GM21723 (cell line): Measurements from ENCODE around the gene ADARB2.

Source experiments
- ATAC-seq: cut with Tn5 transposase; IDR thresholded peaks from one replicate; pipeline ENCODE4 v1.9.1; 2021; ENCODE audit warnings: mild to moderate bottlenecking, moderate library complexity; ENCODE audit not compliant: unreplicated experiment

Gene ADARB2

DNA sequence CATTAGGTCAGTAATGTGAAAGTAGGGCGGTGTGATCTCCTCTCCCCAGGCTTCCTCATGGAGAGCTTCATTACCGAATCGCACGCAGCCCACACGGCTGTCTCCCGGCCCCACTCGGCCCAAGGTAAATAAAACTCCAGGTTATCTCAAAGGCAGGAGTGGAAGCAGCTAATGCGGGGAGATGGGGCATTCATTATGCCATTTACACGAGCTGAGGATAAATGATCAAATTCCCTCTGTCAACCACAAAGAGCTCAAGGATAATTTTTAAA, 93.5 kb downstream of the ADARB2 start:
- no peak for ATAC-seq

DNA sequence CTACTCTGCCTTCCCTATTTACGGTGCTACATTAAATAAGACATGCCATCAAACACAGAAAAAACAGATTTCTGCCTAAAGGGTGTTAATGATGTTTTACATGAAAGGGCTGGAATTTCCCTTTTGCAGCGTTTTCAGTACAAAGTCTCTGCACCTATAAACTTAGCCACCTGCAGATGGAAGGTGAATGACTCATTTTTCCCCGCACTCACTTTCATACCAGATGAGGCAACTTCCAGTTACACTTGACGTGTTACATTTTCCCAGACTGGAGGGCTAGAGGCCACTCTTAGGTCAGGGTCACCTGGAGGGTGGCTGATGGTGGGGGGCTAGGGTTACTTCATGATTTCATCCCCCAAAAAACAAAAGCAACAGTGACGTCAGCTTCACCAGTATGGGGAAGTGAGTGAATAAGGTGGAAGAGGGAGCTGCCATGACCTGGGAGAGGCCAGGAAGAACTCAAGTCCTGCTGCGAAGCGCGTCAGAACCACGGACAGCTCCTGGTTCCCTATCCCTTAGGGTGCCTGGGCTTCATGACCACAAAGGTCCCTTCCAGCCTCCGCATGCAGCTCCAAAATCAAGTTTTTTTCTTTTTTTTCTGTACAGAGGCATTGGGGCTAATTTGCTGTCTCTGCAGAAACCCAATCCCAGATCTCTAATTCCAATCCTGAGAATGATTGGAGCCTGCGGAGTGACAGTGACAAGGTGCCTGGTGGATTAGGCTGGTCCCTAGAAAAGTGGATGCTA, 94.0 kb downstream of the ADARB2 start:
- no peak for ATAC-seq

DNA sequence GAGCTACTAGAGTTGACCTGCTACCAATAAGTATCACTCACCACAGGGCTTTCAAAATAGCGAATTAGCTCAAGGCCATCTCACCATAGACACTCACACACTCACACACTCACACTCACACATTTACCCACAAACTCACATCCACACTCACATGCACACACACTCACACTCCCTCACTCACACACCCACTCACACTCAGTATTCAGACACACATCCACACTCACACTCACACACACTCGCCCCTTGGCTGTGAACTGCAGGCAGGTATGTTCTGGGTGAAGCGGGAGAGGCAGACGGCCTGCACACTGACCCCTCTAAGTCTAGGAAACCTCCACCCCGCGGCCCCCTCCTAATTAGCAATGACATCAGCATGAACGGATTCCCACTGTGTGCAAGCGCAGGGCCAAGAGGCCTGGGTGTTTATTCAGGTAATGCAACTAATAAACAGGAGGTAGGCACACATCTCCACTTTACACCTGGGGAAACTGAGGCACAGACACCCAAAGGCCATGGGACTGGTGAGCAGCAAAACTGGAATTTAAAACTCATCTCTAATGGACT, 94.6 kb downstream of the ADARB2 start:
- no peak for ATAC-seq

DNA sequence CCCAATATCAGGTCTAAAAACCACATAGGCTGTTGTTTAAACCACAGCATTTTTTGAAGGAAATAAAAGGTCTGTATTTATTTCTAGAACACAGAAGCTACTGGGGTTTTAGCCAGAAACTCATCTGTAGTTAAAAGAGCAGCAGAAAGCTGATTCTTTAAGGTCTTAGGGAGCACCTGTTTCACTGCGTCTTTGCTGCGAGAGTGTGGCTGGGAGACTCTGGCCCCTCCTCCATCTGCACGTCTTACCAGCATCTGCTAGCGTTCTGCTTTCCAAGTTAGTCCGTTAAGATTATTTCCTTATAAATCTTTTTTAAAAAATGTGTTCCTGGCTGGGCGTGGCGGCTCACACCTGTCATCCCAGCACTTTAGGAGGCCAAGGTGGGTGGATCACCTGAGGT, 95.9 kb downstream of the ADARB2 start:
- ATAC-seq: no peak

DNA sequence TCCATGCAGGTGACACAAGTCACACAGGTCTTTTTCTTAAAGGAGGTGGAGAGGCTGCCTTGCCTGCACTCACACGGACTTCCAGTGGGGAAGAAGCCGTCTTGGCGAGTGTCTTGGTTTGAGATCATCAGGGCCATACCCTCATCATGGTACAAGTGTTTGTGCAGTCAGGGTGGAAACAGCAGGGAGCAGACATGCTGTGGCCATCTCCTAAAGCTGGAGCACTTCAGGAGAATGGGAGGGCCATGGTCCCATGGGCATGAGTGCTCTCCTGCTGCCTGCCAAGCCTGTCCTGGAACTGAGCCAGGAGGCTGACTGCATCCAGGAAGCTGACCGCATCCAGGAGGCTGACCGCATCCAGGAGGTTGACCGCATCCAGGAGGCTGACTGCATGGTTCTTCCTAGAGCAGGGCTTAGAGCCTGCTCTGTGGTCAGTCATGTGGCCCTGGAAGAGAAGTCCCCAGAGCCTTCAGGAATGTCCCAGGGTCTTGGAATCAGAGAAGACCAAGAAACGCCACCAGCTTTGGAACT, 98.4 kb downstream of the ADARB2 start:
- no peak for ATAC-seq

DNA sequence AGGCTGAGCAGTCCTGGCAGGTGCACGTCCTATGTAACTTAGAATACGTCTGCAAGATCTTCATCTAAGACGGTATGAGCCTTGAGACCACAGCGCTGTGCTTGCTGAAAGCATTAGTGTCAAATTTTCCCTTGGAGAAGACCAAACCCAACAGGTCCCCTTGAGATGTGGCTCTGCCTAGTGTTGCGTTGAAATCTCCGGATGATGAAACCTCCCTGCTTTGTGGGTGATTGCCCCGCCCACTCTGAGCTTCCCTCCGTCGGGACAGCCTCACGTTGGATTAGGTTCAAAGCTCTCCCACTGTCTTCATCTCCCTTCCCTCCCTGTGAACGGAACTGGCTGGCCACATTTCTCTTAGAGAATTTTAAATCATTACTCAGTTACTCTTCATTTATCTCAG, 102.0 kb downstream of the ADARB2 start:
- no peak for ATAC-seq

DNA sequence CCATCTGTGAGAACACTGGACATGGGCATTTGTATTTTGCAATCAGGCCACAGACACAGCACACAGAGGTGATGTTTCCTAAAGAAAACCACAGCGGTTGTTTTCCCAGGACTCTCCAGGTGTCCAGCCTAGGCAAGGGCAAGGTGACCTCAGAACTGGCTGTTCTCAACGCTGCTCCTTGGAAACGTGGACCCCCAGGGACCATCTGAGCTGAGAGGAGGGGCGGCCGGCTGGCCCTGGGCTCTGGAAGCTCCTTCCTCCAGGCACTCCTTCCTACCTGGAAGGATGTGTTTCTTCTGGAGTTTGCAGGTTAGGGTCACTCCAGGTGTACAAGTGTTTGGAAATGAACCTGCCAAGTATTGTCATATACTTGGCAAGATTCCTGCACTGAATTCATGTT, 103.1 kb downstream of the ADARB2 start:
- ATAC-seq: no peak

DNA sequence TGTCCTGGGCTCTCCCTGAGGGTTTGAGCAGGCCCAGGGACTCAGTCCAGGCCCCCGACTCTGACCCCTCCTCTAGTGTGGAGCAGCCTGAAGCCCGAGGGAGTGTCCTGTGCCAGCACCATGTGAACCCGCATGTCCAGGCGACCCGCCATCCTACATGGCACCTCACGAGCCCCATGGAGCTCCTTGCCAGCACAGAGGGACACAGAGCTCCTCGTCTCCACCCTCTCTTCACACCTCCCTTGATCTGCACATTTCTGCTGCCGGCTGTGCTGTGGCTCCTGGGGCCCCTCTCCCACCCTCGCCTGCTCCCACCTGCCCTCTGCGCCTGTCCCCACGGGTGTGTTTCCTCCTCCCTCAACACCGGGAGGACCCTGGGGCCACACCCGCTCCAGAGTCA, 103.5 kb downstream of the ADARB2 start:
- ATAC-seq: no peak

DNA sequence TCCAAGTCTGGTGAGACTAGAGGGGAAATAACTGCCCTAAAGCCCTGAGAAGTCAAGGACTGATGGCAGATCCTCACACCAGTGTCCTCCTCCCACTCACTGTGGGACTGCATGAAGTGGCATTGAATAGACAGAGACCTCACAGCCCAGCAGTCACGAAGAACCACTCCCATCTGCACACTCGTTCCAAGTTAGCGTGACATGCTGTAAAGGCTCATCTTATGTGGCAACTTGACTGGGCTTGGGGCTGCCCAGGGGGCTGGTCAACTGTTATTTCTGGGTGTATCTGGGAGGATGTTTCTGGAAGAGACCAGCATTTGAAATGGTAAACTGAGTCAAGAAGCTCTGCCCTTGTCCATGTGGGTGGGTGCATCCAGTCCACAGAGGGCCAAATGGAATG, 104.7 kb downstream of the ADARB2 start:
- ATAC-seq: no peak

DNA sequence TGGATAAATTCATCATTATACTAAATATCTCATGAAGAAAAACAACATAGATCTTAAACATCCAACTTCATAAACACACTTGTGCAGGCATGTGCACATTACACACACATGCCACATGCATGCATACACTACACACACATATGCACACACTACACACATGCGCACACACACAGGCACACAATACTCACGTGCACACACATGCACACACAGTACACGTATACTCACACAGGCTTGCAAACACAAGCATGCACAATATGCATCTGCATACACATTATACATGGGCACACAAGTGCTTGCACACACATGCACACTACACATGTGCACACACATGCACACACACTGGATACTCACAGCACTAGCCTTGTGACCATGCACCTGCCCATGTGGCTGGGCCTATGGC, 105.2 kb downstream of the ADARB2 start:
- ATAC-seq: no peak

DNA sequence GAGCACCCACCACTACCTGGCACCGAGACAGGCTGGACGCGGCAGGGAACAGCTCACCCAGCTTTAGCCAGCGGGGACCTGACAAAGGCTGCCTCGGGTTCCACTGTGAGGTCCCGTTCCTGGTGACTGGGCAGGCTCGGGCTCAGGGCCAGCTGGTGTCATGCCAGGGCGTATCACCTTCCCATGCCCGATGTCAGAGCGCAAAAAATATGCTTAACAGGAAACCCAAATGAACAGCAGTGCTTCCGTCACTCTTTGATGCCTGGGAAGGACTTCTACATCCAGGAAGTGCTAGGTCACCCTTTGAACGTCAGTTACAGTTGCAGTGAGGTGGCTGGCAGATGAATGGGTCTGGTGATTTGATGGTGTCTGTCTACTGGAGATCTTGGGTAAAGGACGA, 106.0 kb downstream of the ADARB2 start:
- ATAC-seq: no peak

DNA sequence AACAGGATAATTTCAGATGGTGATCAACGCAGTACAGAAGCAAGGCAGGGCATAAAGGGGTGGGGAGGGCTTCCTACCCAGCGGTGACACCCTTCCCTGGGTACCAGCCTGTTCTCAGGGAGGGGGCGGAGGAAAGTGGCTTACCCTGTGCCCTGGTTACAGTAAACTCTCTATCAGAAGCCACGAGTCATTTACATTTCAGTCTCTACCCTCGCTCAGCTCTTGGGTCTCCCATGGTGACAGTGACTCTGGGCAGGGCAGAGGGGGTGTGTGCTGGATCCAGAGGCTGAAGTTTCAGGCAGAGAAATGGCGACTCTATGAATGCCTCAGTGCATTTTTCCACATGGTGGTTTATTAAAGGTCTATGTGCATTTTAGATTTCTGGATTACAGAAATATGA, 107.0 kb downstream of the ADARB2 start:
- ATAC-seq: no peak

DNA sequence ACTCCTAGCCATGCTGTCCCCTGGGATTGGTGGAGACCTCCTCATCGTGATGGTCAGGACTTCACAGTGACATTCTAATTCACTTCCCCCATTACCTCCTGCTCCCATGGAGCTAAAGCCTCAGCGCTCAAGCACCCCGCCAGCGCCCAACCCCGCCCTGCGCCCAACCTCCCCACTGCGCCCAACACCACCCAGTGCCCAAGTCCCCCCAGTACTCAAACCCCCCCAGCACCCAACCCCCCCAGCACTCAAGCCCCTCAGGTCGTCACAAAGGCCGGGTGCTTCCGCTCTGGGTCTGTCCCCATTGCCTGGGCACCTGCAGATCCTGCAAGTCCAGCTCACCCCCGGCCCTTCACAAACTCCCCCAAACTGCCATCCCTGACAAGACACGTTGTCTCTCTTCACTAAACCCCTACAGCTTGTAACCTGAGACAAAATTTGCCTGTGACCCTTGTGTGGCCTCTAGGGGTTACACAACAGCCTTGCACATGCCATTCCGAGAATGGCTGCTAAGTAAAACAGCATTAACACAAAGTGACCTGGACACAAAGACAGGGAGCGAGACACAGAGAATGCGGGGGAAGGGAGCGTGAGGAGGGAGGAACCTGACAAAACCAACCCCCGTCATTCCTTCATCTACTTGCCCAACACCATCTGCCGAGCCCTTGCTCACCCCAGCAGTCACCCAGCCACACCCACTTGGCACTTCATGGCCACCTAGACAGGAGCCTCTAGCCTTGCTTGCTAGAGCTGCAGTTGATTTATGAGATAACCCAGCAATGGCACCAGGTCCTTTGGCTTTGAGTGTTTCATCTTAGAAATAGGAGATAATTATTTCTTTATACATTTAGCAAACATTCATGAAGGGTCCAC, 107.8 kb downstream of the ADARB2 start:
- ATAC-seq: no peak

DNA sequence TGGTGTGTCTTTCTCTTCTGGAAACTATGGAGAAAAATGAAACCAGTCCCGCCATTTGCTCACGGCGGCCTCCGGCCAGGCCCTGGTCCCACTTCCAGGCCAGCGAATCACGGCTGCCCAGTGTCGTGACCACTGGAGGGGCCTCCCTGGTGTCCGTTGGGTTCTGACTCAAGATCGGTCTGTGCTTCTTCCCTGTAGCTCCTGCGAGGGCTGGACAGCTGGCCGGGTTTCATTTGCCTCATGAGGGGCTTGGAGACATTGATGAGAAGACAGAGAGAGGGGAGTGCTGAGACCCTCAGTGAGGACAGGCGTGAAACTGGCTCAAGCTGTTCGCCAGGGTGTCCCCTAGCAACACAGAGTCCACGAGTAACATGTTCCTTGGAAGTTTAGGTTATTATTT, 108.6 kb downstream of the ADARB2 start:
- no peak for ATAC-seq

DNA sequence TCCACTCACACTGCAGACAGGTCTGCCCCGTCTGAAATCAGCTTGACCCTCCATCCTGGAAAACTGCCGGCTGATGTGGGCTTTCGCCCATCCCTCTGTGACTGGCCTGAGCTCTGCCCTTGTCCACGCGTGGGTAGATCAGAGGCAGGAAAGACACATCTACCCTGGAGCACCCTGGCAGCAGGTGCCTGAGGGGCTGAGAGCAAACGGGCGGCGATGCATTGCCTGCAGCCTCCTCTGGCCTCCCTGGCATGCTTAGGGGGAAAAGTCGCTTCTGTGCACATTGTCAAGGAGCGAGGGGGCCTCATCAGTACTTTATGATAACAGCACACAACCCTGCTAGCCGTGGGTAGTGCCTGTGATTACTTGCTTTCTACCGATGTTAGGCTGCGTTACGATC, 109.4 kb downstream of the ADARB2 start:
- no peak for ATAC-seq

DNA sequence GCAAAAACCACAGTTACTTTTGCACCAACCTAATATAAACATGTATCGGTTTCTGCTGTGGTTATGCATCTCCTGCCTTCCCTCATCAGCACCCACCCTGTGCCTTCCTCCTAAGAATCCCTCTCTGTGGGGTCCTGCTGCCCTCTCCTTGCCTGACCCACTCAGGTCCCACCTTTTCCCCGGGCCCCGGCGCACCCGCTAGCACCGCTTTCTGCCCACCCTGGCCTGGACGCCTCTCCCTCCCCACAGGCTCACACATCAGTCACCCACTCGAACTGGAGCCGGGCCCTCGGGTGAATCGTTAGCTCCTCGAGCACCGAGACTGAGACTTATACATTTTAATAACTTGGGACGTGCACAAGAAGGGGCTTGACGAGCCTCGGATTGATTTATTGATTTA, 110.5 kb downstream of the ADARB2 start:
- ATAC-seq: no peak

DNA sequence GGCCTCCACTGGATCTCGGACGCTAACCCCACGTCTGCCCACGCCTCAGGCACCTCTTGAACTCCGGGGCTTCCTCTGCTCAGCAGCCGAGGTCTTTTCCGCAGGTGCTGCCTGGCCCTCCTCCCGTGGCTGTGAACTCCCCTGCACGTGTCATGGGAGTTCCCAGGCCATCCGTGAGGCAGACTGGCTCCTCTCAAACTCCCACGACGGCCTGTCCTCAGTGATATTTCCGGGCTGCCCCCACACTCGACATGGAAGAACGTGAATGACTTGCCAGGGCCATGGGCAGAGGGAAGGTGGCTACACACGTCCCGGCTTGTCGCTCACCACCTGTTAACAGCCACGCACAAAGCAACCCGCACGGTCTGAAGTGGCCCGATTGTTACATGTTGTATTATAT, 110.9 kb downstream of the ADARB2 start:
- no peak for ATAC-seq

DNA sequence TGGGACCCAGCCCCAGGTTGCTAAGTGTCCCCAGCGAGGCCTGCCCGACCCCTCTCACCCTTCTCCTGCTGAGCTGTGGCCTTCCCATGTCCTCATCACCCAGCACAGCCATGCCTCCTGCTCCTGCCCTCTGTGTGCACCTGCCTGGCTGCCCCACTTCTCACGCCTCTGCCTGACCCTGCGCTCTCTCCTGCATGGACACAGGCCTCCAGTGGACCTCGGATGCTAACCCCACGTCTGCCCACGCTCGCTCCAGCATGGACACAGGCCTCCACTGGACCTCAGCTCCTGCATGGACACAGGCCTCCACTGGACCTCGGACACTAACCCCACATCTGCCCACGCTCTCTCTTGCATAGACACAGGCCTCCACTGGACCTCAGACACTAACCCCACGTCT, 111.6 kb downstream of the ADARB2 start:
- ATAC-seq: no peak

DNA sequence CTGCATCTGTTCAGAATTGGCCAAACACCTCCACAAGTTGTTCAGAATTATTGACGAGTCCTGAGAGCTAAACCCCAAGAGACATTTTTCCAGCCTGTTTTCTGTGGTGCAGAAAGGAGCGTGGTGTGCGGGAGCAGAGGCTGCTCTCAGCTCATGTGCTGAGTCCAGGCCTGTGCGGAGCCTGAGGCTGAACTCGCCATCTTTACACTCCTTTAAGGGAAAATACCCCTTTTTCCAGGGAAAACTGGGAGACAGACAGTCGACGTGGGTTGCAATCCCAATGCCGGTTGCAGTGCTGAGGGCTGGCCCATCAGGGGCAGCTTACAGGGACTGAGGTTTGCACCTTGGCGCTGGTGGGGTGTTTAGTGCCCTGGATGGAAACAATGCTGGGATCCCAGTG, 112.2 kb downstream of the ADARB2 start:
- no peak for ATAC-seq

DNA sequence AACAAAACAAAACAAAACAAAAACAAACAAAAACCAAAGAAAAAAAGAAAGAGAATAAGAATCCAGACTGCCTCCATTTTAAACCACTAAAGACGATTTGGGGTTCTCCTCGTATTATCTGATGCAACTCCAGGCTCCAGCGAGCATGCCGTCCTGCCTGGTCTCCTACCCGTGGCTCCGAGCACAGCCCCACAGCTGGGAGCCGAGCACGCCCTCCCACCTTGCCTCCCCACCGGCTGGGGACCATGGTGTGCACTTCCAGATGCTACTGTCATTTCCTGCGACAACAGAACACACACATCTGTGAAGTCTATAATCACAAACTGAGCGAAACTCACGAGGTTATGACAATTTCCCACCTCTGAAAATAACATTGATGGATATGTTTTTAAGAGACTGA, 113.1 kb downstream of the ADARB2 start:
- ATAC-seq: no peak

DNA sequence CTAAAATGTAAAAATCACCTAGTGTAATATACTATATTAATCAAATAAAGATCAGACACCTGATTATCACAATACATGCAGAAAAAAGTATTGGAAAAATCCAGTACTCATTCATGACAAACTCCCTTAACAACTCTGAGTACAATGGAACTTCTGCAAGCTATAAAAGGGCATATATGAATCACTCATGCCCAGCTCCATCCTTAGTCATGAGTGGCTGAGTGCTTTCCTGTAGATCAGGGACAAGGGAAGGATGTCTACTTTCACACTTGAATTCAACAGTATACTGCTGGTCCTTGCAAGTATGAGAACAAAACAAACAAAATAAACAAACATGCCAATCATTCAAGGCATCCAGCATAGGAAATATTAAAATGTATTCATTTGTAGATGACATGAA, 116.5 kb downstream of the ADARB2 start:
- no peak for ATAC-seq
